Stimulated activated memory B cell treated with anti-CD40 and anti-IgM and Interleukin-4, amounts not matched to agents 10 μg/mL and 1 μg/mL and 100 μg/mL, for 72 hours (primary cell): Measurements from ENCODE around the gene RSRC1.

ENCODE experiments used
- ATAC-seq: fragments of 150-1000 bp; cut with Tn5 transposase; 2 replicates; pipeline ENCODE4 v1.10.0; 2021
- H3K27ac Mint-ChIP-seq: one replicate; pipeline ENCODE4 v1.8.0; 2022; ENCODE audit warnings: mild to moderate bottlenecking, mixed read lengths
- H3K27me3 Mint-ChIP-seq: one replicate; pipeline ENCODE4 v1.8.0; 2022; ENCODE audit warnings: mixed read lengths
- H3K36me3 Mint-ChIP-seq: one replicate; pipeline ENCODE4 v1.8.0; 2022; ENCODE audit warnings: mixed read lengths
- H3K4me1 Mint-ChIP-seq: one replicate; pipeline ENCODE4 v1.8.0; 2022; ENCODE audit warnings: mixed read lengths
- H3K4me3 Mint-ChIP-seq: one replicate; pipeline ENCODE4 v1.8.0; 2022; ENCODE audit warnings: mild to moderate bottlenecking, moderate library complexity, mixed read lengths
- H3K9me3 Mint-ChIP-seq: one replicate; pipeline ENCODE4 v1.8.0; 2022; ENCODE audit warnings: mixed read lengths

Gene RSRC1

GRCh38 chr3:158443632-158444031, 333.7 kb downstream of the RSRC1 start:
- ATAC-seq = no peak
- Mint-ChIP-seq H3K27me3 (no peaks in the 10 kb centered on the region), H3K4me1 (no peaks in the 10 kb centered on the region), H3K27ac (no peak overlapping the region), H3K36me3 (peaks cover 16% of the 10 kb centered on the region), H3K4me3 (no peak overlapping the region), H3K9me3 (peaks cover 7% of the 10 kb centered on the region)

DNA sequence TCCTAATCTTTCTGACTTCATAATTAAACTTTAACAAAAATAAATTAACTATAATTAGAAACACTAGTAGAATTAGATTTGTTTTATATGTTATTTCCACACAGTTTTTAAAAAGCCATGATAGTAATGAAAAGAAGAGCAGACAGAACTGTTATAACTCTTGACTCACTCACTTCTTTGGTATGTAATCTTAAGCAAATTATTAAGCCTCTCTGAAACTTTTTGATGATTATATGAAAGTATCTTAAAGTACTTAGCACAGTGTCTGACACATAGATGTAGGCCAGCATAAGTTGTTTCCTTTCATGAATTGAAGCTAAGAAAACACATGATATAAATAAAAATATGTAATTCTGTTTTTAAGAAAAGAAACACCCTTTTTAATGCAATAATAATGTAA, 337.5 kb downstream of the RSRC1 start:
- Mint-ChIP-seq H3K27ac (no peak overlapping the region), H3K27me3 (no peaks in the 10 kb centered on the region), H3K4me1 (peaks cover 17% of the 10 kb centered on the region)

GRCh38 chr3:158451405-158452055, 341.6 kb downstream of the RSRC1 start:
- Mint-ChIP-seq H3K27ac (no peak overlapping the region), H3K9me3 (no peaks in the 10 kb centered on the region), H3K4me3 (no peak overlapping the region), H3K27me3 (no peaks in the 10 kb centered on the region), H3K4me1 (peaks cover 25% of the 10 kb centered on the region), H3K36me3 (peaks cover 26% of the 10 kb centered on the region)
- no peak for ATAC-seq

More for the DNA sequence above, 337.5 kb downstream of the RSRC1 start:
- Mint-ChIP-seq H3K9me3 (peaks cover 7% of the 10 kb centered on the region), H3K4me3 (no peak overlapping the region), H3K36me3 (peaks cover 16% of the 10 kb centered on the region)
- no peak for ATAC-seq

GRCh38 chr3:158452334-158452733, 342.4 kb downstream of the RSRC1 start:
- Mint-ChIP-seq H3K9me3 (no peaks in the 10 kb centered on the region), H3K4me3 (no peak overlapping the region), H3K36me3 (peaks cover 27% of the 10 kb centered on the region), H3K27ac (no peak overlapping the region), H3K27me3 (no peaks in the 10 kb centered on the region), H3K4me1 (peaks cover 25% of the 10 kb centered on the region)
- no peak for ATAC-seq

DNA sequence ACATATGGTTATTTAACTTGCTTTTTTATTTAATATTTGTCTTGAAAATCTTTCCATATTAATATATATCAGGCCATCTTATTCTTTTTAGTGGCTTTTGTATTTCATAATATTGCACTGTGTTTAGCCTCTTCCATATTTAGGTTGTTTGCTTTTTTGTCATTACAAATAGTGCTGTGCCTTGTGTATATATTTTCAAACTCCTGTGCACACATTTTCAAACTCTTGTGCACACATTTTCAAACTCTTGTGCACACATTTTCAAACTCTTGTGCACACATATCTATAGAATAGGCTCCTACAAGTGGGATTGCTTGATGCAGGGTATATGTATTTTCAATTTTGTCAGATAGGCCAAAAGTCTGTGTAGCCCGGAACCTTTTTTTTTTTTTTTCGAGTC, 343.1 kb downstream of the RSRC1 start:
- Mint-ChIP-seq H3K9me3 (no peaks in the 10 kb centered on the region), H3K27ac (no peak overlapping the region), H3K4me3 (no peak overlapping the region), H3K27me3 (no peaks in the 10 kb centered on the region), H3K36me3 (peaks cover 27% of the 10 kb centered on the region), H3K4me1 (peaks cover 25% of the 10 kb centered on the region)
- no peak for ATAC-seq

GRCh38 chr3:158453865-158454264, 344.0 kb downstream of the RSRC1 start:
- H3K4me1 Mint-ChIP-seq = peaks cover 25% of the 10 kb centered on the region
- no peak overlapping the region for H3K27ac Mint-ChIP-seq
- no peaks in the 10 kb centered on the region for H3K9me3 Mint-ChIP-seq
- H3K4me3 Mint-ChIP-seq = no peak overlapping the region
- no peaks in the 10 kb centered on the region for H3K27me3 Mint-ChIP-seq
- peaks cover 27% of the 10 kb centered on the region for H3K36me3 Mint-ChIP-seq
- ATAC-seq = no peak

DNA sequence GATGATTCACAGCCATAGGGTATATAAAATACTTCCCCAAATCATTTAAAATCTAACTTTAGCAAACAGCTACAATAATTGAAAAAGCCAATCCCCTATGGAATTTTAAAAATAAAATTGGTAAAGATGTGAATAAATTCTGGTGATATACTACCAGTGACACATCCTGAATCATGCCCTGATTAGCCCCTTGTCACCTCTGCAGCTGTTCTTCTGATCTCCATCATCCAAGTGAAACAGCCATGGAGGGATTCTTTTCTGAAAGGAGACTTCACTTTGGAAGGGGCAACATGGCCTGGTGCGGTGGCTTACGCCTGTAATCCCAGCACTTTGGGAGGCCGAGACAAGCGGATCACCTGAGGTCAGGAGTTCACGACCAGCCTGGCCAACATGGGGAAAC, 345.5 kb downstream of the RSRC1 start:
- ATAC-seq = no peak
- Mint-ChIP-seq H3K9me3 (no peaks in the 10 kb centered on the region), H3K27ac (no peak overlapping the region), H3K36me3 (peaks cover 27% of the 10 kb centered on the region), H3K27me3 (no peaks in the 10 kb centered on the region), H3K4me1 (peaks cover 17% of the 10 kb centered on the region), H3K4me3 (no peak overlapping the region)

GRCh38 chr3:158456114-158456513, 346.2 kb downstream of the RSRC1 start:
- H3K4me3 Mint-ChIP-seq = no peak overlapping the region
- no peaks in the 10 kb centered on the region for H3K27me3 Mint-ChIP-seq
- ATAC-seq = no peak
- H3K36me3 Mint-ChIP-seq = peaks cover 27% of the 10 kb centered on the region
- H3K27ac Mint-ChIP-seq = no peak overlapping the region
- no peaks in the 10 kb centered on the region for H3K9me3 Mint-ChIP-seq
- H3K4me1 Mint-ChIP-seq = peaks cover 16% of the 10 kb centered on the region

DNA sequence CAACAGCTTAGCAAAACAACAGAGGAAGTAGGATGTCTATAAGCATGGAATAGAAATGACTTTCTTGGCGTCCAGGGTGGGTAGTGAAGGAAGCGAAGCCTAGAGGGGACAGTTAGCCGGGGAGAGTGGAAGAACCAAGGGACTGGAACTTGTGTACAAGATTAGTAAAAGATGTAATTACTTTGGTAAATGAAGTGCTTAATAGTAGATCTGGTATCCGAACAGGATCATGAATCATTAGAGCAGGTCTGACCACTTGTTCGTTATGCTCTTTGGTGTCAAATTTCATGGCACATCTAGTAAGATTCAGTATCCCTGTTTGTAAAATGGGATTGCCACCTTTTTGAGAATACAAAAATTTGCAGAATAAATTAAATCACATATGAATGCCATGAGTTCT, 348.6 kb downstream of the RSRC1 start:
- H3K36me3 Mint-ChIP-seq = peaks cover 25% of the 10 kb centered on the region
- H3K4me1 Mint-ChIP-seq = peaks cover 8% of the 10 kb centered on the region
- ATAC-seq = no peak
- no peak overlapping the region for H3K4me3 Mint-ChIP-seq
- H3K27ac Mint-ChIP-seq = no peak overlapping the region
- no peaks in the 10 kb centered on the region for H3K27me3 Mint-ChIP-seq
- no peaks in the 10 kb centered on the region for H3K9me3 Mint-ChIP-seq

DNA sequence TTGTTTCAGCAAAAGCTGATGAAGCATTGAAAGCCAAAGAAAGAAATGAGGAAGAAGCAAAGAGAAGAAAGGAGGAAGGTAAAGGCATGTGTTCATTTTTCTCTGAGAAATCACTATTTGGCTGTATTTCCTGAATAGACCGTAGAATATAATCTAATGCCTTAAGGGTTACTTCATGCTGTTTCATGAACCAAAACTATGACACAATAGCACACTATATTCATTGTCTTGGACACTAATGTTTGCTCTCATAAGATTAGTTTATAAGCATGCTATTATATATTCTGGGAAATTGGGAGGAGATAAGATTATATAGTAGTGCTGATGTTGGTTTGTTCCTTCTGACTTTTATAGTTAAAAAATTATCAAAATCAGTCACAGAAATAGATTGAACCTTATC, 351.0 kb downstream of the RSRC1 start:
- Mint-ChIP-seq H3K36me3 (peaks cover 6% of the 10 kb centered on the region), H3K4me1 (no peaks in the 10 kb centered on the region)

GRCh38 chr3:158463556-158463955, 353.7 kb downstream of the RSRC1 start:
- Mint-ChIP-seq H3K4me1 (no peaks in the 10 kb centered on the region), H3K4me3 (no peak overlapping the region), H3K27ac (no peak overlapping the region), H3K27me3 (no peaks in the 10 kb centered on the region), H3K36me3 (peaks cover 4% of the 10 kb centered on the region), H3K9me3 (no peaks in the 10 kb centered on the region)
- ATAC-seq = no peak

More for the DNA sequence above, 351.0 kb downstream of the RSRC1 start:
- Mint-ChIP-seq H3K4me3 (no peak overlapping the region), H3K27me3 (no peaks in the 10 kb centered on the region), H3K9me3 (no peaks in the 10 kb centered on the region), H3K27ac (no peak overlapping the region)
- ATAC-seq = no peak

DNA sequence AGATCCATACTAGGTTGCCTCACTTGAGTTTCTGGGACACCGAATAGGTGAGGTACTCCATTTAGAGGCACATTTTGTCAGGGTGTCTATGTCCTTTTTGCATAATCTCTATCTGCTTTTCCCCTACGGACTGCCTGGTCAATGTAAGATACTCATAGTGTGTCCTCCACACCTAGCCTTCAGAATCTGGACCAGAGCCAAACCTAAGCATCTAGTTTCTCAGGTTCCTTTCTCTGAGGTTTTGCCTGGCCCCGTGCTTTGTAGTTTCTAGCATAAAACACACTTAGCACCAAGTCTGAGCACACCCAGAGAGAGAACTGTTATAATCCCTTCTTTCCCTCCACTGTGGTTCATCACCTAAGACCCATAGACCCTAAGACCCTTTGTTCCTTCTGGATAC, 355.2 kb downstream of the RSRC1 start:
- Mint-ChIP-seq H3K27me3 (no peaks in the 10 kb centered on the region), H3K27ac (no peak overlapping the region), H3K4me1 (no peaks in the 10 kb centered on the region), H3K4me3 (no peak overlapping the region), H3K36me3 (peaks cover 4% of the 10 kb centered on the region), H3K9me3 (no peaks in the 10 kb centered on the region)
- ATAC-seq = no peak

GRCh38 chr3:158470944-158471638, 361.2 kb downstream of the RSRC1 start:
- Mint-ChIP-seq H3K9me3 (no peaks in the 10 kb centered on the region), H3K36me3 (peaks cover 15% of the 10 kb centered on the region), H3K4me1 (no peaks in the 10 kb centered on the region), H3K27ac (no peak overlapping the region), H3K27me3 (no peaks in the 10 kb centered on the region), H3K4me3 (no peak overlapping the region)
- ATAC-seq = no peak

- Mint-ChIP-seq H3K27me3 (no peaks in the 10 kb centered on the region), H3K4me1 (no peaks in the 10 kb centered on the region), H3K27ac (no peak overlapping the region), H3K36me3 (peaks cover 15% of the 10 kb centered on the region), H3K4me3 (no peak overlapping the region), H3K9me3 (no peaks in the 10 kb centered on the region)
- no peak for ATAC-seq
These were observed 361.9 kb downstream of the RSRC1 start for GRCh38 chr3:158471639-158472294.

- Mint-ChIP-seq H3K4me1 (no peaks in the 10 kb centered on the region), H3K4me3 (no peak overlapping the region)
These were observed 369.2 kb downstream of the RSRC1 start for GRCh38 chr3:158479051-158479450.

More at GRCh38 chr3:158479051-158479450, 369.2 kb downstream of the RSRC1 start:
- H3K27me3 Mint-ChIP-seq = no peaks in the 10 kb centered on the region
- no peak overlapping the region for H3K27ac Mint-ChIP-seq
- no peaks in the 10 kb centered on the region for H3K9me3 Mint-ChIP-seq
- no peaks in the 10 kb centered on the region for H3K36me3 Mint-ChIP-seq
- no peak for ATAC-seq
